HG02678 (cell line): ENCODE data around the gene TCHP.

Source experiments
- ATAC-seq: cut with Tn5 transposase; IDR thresholded peaks from one replicate; pipeline ENCODE4 v1.9.1; 2021; ENCODE audit warnings: mild to moderate bottlenecking, moderate library complexity; ENCODE audit not compliant: unreplicated experiment

Gene TCHP

DNA sequence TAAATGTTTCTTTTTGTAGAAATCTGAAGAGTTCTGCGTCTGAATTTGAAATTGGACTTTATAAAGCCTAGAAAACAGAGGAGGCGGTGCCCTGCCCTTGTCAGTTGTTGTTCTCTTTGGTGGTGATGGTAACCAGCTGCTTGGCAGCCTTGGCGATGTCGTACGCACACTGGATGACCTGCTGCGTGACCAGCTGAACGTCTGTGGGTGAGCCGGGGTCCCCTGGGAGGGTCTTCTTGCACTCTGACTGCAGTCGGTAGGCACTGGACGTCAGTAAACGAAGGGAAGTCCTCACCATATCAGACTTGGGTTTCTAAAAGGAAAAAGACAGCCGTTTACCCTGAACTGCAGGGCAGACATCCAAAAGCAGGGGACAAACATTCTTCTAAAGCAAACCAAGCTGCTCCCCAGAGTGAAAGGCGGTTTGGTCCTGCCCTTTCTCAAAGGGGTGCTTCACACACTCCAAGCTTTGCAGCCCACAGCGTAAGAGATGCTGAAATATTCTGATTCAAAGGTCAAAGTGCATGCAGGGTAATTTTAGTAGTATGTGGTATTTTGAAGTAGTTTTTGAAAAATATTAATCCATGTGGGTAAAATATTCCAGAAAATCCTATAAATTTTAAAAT is 32.9 kb downstream of the TCHP start:
- no peak for ATAC-seq

DNA sequence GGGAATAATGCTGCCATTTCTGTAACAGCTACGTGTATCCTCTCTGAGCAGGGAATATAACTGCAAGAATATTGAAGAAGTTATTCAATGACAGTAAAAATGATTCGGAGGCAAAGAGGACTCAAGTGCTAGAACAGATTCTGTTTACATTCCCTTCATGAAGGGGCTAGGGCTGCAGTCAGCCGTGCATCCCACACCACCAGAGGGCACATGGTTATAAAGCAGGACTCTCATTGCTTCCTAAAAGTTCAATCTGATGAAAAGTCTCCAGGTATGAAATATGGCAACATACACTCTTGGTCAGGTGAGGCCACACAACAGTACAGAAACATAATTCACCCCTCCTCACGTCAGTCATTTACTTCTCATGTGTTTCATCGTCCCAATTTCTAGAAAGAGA is 34.0 kb downstream of the TCHP start:
- ATAC-seq = no peak

DNA sequence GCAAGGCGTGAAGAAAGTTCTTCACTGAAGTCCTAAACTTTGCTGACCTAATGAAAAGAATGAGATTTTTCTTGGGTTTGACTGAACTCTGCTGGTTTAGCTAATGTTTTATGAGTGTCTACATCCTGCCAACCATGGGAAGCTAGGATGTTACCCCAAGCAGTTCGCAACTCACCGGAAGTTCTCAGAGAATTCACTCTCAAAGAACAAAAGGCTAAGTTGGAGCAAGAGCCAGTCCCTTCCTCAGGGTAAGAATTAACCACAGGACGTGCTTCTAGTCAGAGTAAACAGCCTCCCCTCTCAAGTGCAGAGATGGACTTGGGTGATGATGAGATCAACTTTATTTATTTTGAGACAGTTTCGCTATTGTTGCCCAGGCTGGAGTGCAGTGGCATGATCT is 37.3 kb downstream of the TCHP start:
- ATAC-seq = no peak

DNA sequence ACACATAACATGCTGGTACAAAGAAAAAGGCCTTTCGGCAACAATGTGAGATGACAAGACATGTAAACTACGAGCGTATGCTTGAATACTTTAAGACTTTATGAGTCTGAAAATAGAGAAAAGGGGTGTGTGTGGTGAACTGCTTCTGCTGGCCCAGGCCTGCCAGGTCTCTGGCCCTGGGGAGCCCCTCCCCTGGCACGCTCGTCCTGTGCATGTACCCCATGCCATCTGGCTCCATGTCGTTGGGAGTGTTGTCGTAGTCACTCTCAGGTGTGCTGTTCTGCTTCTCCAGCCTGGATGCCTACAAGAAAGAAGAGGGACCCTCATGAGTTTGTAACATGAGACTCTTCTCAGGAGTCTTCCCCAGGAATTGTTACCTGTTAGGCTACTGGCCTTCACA is 38.9 kb downstream of the TCHP start:
- ATAC-seq = no peak

DNA sequence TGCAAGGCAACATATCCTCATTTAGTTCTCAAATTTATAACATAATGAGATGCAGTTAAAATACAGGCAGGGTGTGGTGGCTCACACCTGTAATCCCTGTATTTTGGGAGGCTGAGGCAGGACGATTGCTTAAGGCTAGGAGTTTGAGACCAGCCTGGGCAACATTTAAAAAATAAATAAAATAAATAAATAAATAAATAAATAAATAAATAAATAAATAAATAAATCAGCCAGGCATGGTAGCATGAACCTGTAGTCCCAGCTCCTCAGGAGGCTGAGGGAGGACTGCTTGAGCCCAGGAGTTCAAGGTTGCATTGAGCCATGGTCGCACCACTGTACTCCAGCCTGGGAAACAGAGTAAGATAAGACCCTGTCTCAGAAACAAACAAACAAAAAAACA is 39.4 kb downstream of the TCHP start:
- ATAC-seq = no peak

DNA sequence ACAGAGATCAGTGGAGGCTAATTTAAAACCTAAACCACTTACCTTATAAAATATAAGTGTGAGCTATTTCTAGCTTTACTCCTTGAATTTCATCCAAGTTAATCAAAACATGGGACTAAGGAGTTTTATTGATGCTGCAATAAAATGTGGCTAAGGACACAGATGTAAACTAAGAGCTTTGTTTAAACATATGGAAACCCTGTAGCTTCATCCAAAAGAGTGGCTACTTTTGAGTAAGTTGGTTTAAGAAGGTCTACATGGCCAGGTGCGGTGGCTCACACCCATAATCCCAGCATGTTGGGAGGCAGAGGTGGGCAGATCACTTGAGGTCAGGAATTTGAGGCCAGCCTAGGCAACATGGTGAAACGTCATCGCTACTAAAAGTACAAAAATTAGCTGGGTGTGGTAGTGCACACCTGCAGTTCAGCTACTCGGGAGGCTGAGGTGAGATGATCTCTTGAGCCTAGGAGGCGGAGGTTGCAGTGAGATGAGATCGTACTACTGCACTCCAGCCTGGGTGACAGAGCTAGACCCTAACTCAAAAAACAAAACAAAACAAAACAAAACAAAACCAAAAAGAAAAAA is 40.4 kb downstream of the TCHP start:
- ATAC-seq = no peak

DNA sequence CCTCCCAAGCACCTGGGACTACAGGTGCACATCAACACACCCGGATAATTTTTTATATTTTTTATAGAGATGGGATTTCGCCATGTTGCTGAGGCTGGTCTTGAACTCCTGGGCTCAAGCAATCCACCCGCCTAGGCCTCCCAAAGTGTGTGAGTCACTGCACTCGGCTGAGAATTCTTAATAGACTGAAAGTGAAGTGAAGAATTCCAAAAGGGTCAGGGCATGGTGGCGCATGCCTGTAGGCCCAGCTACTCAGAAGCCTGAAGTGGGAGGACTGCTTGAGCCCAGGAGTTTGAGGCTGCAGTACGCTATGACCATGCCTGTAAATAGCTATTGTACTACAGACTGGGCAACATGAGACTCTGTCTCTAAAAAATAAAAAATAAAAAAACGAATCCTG is 43.7 kb downstream of the TCHP start:
- no peak for ATAC-seq

DNA sequence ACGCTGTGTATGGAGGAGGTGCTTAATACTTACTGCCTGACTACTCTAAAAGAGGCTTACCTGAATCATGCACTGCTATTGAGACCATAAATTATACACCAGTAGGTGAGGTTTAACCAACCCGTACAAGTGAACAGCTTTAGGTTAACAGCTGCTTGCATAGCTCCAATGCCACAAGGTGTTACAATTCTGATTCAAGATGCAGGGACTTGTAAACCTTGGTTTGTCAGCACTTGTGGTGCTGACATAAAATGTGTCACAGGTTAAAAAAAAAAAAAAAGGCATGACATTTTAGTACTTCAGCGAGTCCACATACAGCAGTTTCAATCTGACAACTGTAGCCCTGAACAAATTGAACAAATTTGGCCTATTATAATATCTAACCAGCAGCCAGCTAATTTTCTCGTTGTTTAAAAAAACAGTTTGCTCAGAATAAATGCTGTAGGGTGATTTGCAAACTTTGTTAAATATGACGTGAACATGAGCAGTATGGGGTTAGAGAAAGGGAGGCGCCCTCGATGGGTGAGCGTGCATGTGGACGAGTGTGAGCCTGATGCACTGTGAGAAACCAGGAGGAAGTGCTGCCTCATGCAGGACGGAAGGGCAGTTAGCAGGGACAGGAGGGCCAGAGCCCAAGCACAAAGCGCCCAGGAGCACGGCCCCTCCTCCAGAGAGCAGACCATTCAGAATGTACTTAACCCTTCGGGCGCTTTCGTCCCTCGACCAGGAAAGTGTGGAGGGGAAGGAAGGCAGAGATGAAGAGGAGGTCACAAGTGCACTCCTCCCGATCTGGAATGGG is 44.7 kb downstream of the TCHP start:
- no peak for ATAC-seq

DNA sequence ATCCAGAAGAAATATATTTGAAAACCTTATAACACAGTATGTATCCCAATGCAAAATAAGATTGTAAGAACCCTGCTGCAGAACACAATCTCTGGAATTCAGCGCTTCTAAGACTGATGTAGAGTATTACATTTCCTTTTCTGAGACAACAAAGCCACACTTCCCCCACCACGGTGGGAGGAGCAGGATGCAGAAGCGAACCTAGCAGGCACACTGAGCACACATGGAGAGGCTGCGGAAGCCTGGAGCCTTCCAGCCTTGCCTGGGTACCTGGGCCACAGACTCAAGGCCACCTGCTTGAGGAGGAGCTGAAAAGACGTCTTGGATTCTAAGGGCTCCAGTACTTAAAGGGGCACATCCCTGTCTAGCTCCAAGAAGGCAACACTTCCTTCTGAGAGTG is 46.4 kb downstream of the TCHP start:
- no peak for ATAC-seq

DNA sequence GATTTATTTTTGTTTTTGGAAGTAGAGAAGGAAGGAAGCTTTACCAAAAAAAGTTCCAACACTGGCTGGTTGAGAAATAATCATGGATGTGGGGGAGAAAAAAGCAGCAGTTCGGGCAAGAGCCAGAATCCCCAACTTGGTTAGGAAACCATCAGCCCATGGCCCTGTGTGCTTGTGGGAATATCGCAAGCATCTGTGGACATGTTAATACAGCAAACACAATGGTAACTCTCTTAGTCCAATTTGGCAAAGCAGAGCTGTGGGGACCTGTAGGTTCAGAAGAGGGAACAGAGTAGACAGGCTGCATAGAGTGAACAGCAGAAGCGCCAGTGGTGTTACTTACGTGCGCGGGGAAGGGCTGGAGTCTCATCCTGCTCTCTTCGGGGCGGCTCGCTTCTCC is 46.8 kb downstream of the TCHP start:
- no peak for ATAC-seq

DNA sequence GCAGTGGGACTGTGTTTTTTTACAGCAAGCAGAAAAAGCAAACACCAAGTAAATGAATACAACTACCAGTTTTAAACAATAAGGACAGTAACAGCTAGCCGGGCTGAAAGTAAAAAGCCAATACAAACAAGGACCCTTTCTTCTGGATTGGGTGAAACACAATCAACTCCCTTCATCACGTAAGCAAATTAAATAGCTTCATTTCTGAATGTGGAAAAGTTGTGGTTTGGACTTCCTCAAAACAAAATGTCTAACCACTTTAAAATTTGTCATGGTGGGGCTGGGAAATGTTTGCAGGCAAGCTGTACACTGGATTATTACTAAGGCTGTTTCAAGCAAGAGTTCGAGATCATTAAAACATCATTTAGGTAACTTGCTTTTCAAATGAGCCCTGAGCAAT is 47.4 kb downstream of the TCHP start:
- ATAC-seq = no peak

DNA sequence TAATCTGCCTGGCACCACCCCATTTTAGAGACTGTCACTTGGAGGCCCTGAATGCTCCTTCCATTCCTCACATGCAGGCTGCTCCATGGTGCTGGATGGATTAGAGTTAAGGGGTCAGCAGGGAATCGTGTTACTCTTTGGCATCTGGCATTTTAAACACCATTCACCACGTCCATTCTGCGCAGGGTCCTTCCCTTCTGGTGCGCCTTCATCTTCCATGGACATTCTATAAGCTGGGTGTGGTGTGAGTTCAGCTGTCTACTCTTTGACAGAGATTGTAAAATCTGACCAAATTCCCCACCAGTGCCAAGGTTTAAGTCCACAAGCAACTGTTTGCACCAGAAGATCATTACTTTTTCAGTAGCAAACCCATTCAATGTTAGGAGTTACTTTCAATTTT is 48.3 kb downstream of the TCHP start:
- ATAC-seq = no peak

DNA sequence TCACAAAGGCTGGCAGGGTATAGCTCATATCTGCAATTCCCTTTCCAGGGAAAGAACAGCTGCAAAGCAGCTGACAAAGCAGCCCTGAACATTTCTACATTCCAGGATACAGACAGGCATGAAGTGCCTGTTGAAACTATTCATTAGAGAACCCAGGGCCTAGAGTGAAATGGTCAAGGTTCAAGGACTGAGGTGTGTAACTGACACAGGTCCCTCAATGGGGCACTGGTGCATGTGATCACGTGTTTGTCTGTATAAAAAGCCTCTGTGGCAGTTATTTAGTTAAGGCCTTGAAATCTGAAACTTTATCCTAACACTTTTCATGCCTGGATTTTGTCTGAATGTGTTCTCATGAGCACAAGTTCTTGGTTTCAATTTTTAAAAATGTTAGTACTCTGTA is 49.0 kb downstream of the TCHP start:
- no peak for ATAC-seq

DNA sequence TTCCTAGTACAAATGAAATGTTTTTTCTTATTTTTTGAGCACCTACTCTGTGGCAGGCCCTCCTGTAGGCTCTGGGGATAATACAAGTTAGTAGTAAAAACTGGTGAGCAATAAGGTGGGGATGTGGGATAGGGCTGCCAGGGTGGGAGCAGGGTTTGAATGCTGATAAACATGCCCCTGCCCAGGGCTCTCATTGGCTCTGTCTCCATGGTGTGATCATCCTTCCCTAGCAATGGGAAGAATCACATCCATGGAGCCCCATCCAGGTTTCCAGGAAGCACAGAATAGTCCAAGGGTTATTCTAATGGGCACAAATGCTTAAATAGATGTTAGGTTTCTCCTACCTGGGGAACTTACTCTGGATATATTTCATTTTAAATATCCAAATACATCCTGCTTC is 50.6 kb downstream of the TCHP start:
- ATAC-seq = no peak

DNA sequence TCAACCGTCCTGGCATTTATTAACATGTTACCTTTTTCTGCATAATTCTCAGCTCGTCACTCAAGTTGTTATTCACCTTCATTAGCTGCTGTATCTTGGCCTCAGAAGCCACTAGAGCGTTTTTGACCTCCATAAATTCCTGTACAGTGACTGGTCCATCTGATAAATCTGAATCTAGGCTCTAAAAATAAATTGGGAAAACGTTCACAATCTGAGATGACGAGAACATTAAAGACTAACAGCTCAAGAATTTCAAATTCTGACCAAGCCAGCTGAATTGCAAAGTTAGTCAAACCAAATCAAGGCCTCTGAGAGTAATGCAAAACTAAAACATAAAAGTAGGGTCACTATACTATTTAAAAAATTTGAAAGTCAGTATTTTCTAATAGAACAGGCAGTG is 51.1 kb downstream of the TCHP start:
- ATAC-seq = no peak

DNA sequence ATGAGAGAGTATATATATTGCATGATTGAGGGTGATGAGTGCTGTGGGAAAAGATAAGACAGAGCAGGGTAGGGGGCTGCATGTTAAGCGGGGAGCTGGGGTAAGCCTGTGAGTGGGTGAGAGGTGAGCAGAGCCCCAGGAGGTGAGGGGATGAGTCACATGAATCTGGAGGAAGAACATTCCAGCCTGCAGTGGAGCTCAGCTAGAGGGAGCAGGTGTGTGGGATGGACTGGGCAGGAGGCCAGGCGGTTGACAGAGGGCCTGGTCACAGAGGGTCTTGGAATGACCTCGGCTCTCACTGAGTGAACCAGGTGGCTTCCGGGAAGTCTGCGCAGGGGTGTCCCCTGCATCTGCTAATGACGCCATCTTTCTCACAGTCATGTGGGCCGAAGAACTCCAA is 51.7 kb downstream of the TCHP start:
- ATAC-seq = no peak

DNA sequence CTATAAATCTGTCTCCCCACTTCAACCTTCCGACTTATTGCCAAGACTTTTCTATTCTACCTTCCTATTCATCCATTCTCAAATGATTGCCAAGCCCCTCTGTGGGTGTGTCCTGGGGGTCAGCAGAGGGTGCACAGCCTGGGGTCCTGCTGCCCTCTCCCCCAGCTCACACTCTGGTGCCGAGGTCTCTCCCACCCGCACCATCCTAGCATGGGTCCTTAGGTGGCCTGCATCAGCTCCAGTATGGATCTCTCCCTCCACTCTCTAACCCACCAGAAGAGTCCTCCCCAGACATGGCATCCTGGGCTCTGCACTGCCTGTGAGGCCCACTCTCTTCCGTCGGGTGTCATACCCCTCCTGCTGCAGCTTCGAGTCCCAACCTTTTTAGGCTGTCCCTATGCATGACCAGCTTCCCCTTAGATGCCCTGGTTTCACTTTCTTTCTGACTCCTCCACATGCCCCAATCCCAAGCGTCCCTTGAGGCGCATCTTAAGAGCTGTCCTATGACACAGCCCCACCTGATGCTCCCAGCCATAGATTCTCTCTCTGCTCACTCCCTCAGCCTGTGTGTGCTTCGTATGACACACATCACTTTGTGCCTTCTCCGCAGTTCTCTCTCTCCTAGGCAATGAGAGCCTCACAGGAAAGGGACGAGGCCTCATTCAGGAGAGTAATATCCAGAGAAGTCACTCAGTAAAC is 52.2 kb downstream of the TCHP start:
- no peak for ATAC-seq

DNA sequence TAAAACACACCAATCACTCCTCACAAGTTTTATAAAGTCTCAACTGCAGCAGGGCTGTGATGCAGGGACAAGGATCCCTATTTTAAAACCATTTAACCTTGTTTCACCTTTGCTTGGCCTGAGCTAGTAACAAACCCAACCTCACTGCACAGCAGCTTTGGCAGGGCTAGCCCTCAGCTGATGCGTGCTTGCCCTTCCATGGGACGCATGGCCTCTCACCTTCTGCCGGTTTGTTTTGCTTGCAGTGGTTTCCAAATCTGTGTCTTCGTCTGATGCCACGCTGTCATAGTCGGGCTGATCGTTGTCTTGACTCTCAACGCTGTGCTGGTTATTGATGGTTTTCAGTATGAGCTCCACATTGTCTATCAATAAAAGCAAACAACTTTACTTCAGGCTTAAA is 52.8 kb downstream of the TCHP start:
- no peak for ATAC-seq

DNA sequence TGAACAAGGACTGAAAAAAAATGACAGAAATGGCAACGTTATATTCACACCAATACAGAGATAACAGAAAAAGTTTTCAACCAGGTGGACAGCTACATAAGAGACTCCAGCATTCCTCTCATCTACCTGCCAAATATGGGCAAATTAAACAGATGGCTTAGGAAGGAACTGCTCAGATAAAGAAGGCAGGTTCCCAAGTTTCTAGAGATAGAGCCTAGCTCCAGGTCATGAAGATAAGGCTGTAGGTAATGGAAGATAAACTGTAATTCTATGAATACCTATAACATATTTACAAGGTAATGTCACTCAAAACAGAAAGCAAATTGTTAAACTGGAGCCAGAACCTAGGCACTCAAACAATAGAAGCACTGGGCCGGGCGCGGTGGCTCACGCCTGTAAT is 53.6 kb downstream of the TCHP start:
- no peak for ATAC-seq

DNA sequence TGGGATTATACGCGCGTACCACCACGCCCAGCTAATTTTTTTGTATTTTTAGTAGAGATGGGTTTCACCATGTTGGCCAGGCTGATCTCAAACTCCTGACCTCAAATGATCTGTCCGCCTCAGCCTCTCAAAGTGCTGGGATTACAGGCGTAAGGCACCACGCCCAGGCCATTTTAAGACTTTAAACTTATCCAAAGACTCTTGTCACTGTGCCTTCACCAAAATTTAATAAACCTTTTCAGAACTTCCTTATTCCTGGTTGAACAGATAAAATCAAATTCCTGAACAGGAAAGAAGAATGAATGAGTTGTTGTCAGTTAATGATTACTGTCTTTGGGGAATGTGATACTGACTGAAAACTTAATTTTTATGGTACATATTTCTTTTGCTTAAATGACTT is 58.3 kb downstream of the TCHP start:
- ATAC-seq = no peak

DNA sequence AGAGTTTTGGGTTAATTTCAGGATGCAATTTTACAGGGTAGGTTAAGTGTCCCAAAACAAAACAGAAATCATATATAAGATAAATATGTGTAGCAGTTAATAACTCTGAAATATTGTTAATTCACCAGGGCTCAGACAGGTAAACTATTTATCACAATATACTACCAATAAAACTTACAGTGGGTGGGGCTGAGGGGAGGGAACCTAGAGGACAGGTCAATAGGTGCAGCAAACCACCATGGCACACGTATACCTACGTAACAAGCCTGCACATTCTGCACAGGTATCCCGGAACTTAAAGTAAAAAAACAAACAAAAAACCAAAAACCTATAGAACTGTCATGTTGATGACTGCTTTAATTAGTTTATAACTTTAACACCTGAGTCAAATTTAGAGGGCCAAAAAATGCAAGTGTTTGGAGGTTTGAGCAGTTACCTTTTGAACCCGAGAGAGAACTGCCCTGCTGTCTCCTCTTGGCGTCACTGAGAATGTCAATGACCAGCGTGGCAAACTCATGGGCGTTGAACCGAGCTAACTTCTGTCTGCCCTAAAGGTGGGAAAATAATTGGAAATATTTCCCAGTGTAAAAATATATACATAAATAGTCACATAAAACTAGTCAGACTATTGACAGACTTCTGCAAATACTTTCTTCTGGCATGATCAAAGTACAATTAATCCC is 59.5 kb downstream of the TCHP start:
- ATAC-seq = no peak
